PC-9 (cell line): Measurements from ENCODE around the gene RNU4-1. TPM values are rescaled to one million over a fixed set of nuclear protein-coding genes. Genes with fewer than 3 reads are reported as not detected.

Experiments
- BruUV-seq: library from RNA; stranded (reverse); fragments of 400-500 nt; replicated peaks from 2 replicates; lab custom pipeline; 2021; lab: Mats Ljungman, UMichigan
- CTCF ChIA-PET: fragments of 300-600 bp; sonication (Branson Sonifier 250); formaldehyde crosslinking; loops from one replicate; lab custom pipeline; 2022; ENCODE audit warnings: antibody characterized with exemption; lab: Charles Lee
- POLR2A ChIA-PET: fragments of 300-600 bp; sonication (Branson Sonifier 250); formaldehyde crosslinking; loops from one replicate; lab custom pipeline; 2022; ENCODE audit warnings: antibody characterized with exemption; ENCODE audit not compliant: unreplicated experiment; lab: Charles Lee
- DNase-seq, 2 experiments: peaks; one replicate each; pipeline versions ENCODE4 v3.0.0 to v3.0.0-alpha.2; 2015 to 2022; ENCODE audit warnings: mixed read lengths in 1 of 2
- H2AFZ ChIP-seq: fragments of 200-600 bp; sonication (generic); 2 replicates; pipeline ENCODE4 v1.8.1; 2017; ENCODE audit warnings: antibody characterized with exemption
- H3F3A ChIP-seq: fragments of 200-600 bp; sonication (generic); 2 replicates; pipeline ENCODE4 v1.8.1; 2017; ENCODE audit warnings: antibody characterized with exemption, mild to moderate bottlenecking, low read depth; ENCODE audit not compliant: insufficient read depth
- H3K27ac ChIP-seq: fragments of 200-600 bp; sonication (generic); 2 replicates; pipeline ENCODE4 v1.6.1; 2016; ENCODE audit warnings: mixed run types
- H3K27me3 ChIP-seq: fragments of 200-600 bp; sonication (generic); 2 replicates; pipeline ENCODE4 v1.6.1; 2016; ENCODE audit warnings: low read depth, mixed run types; ENCODE audit not compliant: insufficient read depth
- H3K36me3 ChIP-seq: fragments of 200-600 bp; sonication (generic); 2 replicates; pipeline ENCODE4 v1.6.1; 2016; ENCODE audit warnings: low read depth, mixed run types
- H3K4me1 ChIP-seq: fragments of 200-600 bp; sonication (generic); replicated peaks from 2 replicates; pipeline ENCODE4 v1.6.1; 2016; ENCODE audit warnings: mixed run types; ENCODE audit not compliant: insufficient read depth
- H3K4me2 ChIP-seq: fragments of 200-600 bp; sonication (generic); 2 replicates; pipeline ENCODE4 v1.6.1; 2017; ENCODE audit warnings: mixed run types
- H3K4me3 ChIP-seq: fragments of 200-600 bp; sonication (generic); 2 replicates; pipeline ENCODE4 v1.6.1; 2016; ENCODE audit warnings: mixed run types
- H3K79me2 ChIP-seq: fragments of 200-600 bp; sonication (generic); 2 replicates; pipeline ENCODE4 v1.6.1; 2017; ENCODE audit warnings: low read depth, mixed run types
- H3K9me2 ChIP-seq: fragments of 200-600 bp; sonication (generic); 2 replicates; pipeline ENCODE4 v1.8.1; 2017; ENCODE audit warnings: mild to moderate bottlenecking; ENCODE audit not compliant: insufficient read depth
- H3K9me3 ChIP-seq: fragments of 200-600 bp; sonication (generic); 2 replicates; pipeline ENCODE4 v1.8.1; 2016; ENCODE audit warnings: low read depth; ENCODE audit not compliant: insufficient read depth
- H4K20me1 ChIP-seq: fragments of 200-600 bp; sonication (generic); 2 replicates; pipeline ENCODE4 v1.8.1; 2017; ENCODE audit not compliant: insufficient read depth
- EZH2 ChIP-seq: fragments of 200-600 bp; sonication (generic); IDR thresholded peaks from 2 replicates; pipeline ENCODE4 v1.8.0; 2017; ENCODE audit warnings: antibody characterized with exemption, low read depth
- intact Hi-C: fragments of 100-400 bp; cut with micrococcal nuclease; formaldehyde crosslinking; loops from one replicate; pipeline ENCODE4 v1.10.0; 2022; ENCODE audit not compliant: unreplicated experiment
- total RNA-seq: library from RNA; stranded (reverse); gene quantifications from 2 replicates; pipeline ENCODE4 v1.2.3, GENCODE V29; 2021
- TF ChIP-seq, protein P1 (sequence below): fragments of 200-600 bp; sonication (generic); conservative IDR thresholded peaks from 2 replicates; pipeline ENCODE4 v1.6.1; 2017; ENCODE audit warnings: mixed run types, antibody characterized with exemption, mild to moderate bottlenecking, moderate library complexity

The RNU4-1 gene
- total RNA-seq, 1 experiment from 2014 or later: 1,857 TPM

DNA sequence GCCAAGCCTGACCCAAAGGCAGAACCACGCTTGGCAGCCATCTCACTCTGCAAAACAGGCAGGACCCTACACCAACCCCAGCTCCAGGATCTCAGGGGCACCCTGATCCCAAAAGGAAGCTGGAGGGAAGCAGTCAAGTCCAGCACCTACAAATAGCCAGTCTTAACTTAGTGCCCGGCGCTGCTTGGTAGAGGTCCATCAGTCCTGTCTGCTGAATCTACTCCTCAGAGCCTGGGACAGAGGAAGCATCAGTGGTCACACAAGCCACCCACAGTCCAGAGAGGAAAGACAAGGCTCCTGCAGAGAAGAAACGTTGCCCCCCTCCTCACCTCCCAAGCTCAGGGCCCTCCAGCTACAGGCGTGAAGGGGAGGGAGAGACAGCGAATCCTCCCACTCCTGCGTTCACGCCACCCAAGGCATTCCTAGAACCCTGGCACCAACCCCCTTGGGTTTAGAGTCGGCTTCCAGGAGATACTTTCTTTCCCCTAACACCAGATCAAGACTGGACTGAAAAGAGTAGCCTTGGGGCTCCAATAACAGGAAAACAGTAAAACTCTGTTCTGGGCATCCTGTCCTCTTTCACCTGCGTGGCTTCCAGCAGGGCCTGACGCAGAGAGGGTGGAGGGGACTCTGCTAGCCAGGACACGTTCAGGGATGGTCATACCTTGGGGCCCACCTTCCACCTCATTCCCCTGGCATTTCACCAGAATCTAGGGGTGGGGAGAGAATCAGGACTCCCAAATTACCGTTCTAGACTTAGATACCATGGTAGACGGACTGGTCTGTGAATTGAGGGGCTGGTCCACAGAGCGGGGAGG, 28.7 kb downstream of the RNU4-1 start:
- no peaks in the 10 kb centered on the region for H3K27me3 ChIP-seq
- H3K27ac ChIP-seq: peak overlapping the region; percentile 60
- H3K79me2 ChIP-seq: peaks cover 61% of the 10 kb centered on the region
- H3K9me2 ChIP-seq: no peaks in the 10 kb centered on the region
- no peaks in the 10 kb centered on the region for H3K9me3 ChIP-seq
- peak overlapping the region; percentile 92 for H3K4me2 ChIP-seq
- peak in 1 of 2 experiments; percentile 58 for DNase-seq
- 0 out of 2 replicates have a peak, but pooled peaks cover 6% of the 10 kb centered on the region for H4K20me1 ChIP-seq
- ChIA-PET CTCF (interaction anchor here (0.7 to 2.9 kb wide), 5 partner anchors 26 to 39 kb away, joined by 3 to 50 read pairs (median 4); no protein-coding TSS in a partner anchor), POLR2A (interaction anchor here (0.7 to 3.5 kb wide), 4 partner anchors 16 to 34 kb away, joined by 4 to 83 read pairs (median 13); no protein-coding TSS in a partner anchor)
- TSS peak; percentile 30 for BruUV-seq
- TF ChIP-seq EZH2: no peak
- TF ChIP-seq, protein P1, sequence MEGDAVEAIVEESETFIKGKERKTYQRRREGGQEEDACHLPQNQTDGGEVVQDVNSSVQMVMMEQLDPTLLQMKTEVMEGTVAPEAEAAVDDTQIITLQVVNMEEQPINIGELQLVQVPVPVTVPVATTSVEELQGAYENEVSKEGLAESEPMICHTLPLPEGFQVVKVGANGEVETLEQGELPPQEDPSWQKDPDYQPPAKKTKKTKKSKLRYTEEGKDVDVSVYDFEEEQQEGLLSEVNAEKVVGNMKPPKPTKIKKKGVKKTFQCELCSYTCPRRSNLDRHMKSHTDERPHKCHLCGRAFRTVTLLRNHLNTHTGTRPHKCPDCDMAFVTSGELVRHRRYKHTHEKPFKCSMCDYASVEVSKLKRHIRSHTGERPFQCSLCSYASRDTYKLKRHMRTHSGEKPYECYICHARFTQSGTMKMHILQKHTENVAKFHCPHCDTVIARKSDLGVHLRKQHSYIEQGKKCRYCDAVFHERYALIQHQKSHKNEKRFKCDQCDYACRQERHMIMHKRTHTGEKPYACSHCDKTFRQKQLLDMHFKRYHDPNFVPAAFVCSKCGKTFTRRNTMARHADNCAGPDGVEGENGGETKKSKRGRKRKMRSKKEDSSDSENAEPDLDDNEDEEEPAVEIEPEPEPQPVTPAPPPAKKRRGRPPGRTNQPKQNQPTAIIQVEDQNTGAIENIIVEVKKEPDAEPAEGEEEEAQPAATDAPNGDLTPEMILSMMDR: no peak
- no peaks in the 10 kb centered on the region; the same call in 1 of the 2 replicates for H3K36me3 ChIP-seq
- peak overlapping the region; percentile 76 for H3K4me3 ChIP-seq
- intact Hi-C loops: loop anchor here (2.0 kb wide), 1 partner anchor 27 kb away; the partner anchor contains the start of gene RNU4-2
- H3K4me1 ChIP-seq: peaks cover 40% of the 10 kb centered on the region
- peaks cover 7% of the 10 kb centered on the region; the same call in 1 of the 2 replicates for H3F3A ChIP-seq
- no peak overlapping the region for H2AFZ ChIP-seq

DNA sequence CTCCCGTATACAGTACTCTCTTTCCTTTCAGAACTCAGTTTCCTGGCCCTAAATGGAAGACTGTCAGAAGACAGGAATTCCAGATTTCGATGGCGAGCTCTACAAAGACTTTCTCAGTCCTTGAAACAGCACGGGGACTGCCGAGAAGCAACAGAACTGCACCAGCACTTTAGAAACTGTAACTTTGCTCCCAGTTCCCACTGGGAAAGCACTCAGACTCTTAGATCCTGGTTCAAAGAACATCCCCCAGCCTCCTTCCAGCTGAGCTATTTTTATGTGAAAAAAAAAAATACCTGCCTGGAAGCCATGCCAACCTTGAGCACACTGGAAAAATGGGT, 29.3 kb downstream of the RNU4-1 start:
- no peak for DNase-seq
- Histone ChIP-seq H2AFZ (no peak overlapping the region), H3F3A (peaks cover 7% of the 10 kb centered on the region; the same call in 1 of the 2 replicates), H3K27ac (peak overlapping the region; percentile 60; the same call in 1 of the 2 replicates), H3K9me2 (no peaks in the 10 kb centered on the region), H3K4me1 (peaks cover 44% of the 10 kb centered on the region), H3K27me3 (no peaks in the 10 kb centered on the region), H3K79me2 (peaks cover 67% of the 10 kb centered on the region), H3K4me2 (peak overlapping the region; percentile 92), H3K36me3 (no peaks in the 10 kb centered on the region; the same call in 1 of the 2 replicates), H3K4me3 (peak overlapping the region; percentile 76; the same call in 1 of the 2 replicates), H3K9me3 (no peaks in the 10 kb centered on the region), H4K20me1 (0 out of 2 replicates have a peak, but pooled peaks cover 6% of the 10 kb centered on the region)
- TF ChIP-seq, protein P1: no peak
- TF ChIP-seq EZH2: no peak
- intact Hi-C loops: loop anchor here (2.0 kb wide), 1 partner anchor 27 kb away; the partner anchor contains the start of gene RNU4-2
- ChIA-PET CTCF (interaction anchor here (0.6 to 2.9 kb wide), 4 partner anchors 25 to 35 kb away, joined by 3 to 31 read pairs (median 4); no protein-coding TSS in a partner anchor), POLR2A (interaction anchor here (1.0 to 3.5 kb wide), 2 partner anchors 26 to 34 kb away, joined by 4 to 83 read pairs; no protein-coding TSS in a partner anchor)
- TSS peak; percentile 27 for BruUV-seq
